ENCODE results near the gene SLC8A1.

Gene SLC8A1

GRCh38 chr2:40430776-40431599, 20.9 kb downstream of the SLC8A1 start:
- in situ Hi-C loops (cut with HindIII; ENCODE audit: low sequenced_read_pairs) = no loop called here

GRCh38 chr2:40428439-40428838, 23.5 kb downstream of the SLC8A1 start:
- in situ Hi-C loops (cut with HindIII; ENCODE audit: low sequenced_read_pairs) = no loop called here

- in situ Hi-C loops (cut with HindIII; ENCODE audit: low sequenced_read_pairs) = no loop called here
Measured at GRCh38 chr2:40421631-40422297, 30.1 kb downstream of the SLC8A1 start.

GRCh38 chr2:40420478-40420877, 31.4 kb downstream of the SLC8A1 start:
- in situ Hi-C loops (cut with HindIII; ENCODE audit: low sequenced_read_pairs) = no loop called here

- in situ Hi-C loops (cut with HindIII; ENCODE audit: low sequenced_read_pairs) = no loop called here
Measured at GRCh38 chr2:40419364-40419762, 32.5 kb downstream of the SLC8A1 start.

GRCh38 chr2:40418614-40419363, 33.1 kb downstream of the SLC8A1 start:
- in situ Hi-C loops (cut with HindIII; ENCODE audit: low sequenced_read_pairs) = no loop called here

- in situ Hi-C loops (cut with HindIII; ENCODE audit: low sequenced_read_pairs) = no loop called here
Measured at GRCh38 chr2:40416486-40416885, 35.4 kb downstream of the SLC8A1 start.

GRCh38 chr2:40415391-40415790, 36.5 kb downstream of the SLC8A1 start:
- in situ Hi-C loops (cut with HindIII; ENCODE audit: low sequenced_read_pairs) = no loop called here

GRCh38 chr2:40412456-40412855, 39.4 kb downstream of the SLC8A1 start:
- in situ Hi-C loops (cut with HindIII; ENCODE audit: low sequenced_read_pairs) = no loop called here

- in situ Hi-C loops (cut with HindIII; ENCODE audit: low sequenced_read_pairs) = no loop called here
Measured at GRCh38 chr2:40410695-40411094, 41.2 kb downstream of the SLC8A1 start.

- in situ Hi-C loops (cut with HindIII; ENCODE audit: low sequenced_read_pairs) = no loop called here
Measured at GRCh38 chr2:40409734-40410133, 42.2 kb downstream of the SLC8A1 start.

GRCh38 chr2:40406485-40407289, 45.2 kb downstream of the SLC8A1 start:
- in situ Hi-C loops (cut with HindIII; ENCODE audit: low sequenced_read_pairs) = no loop called here

- in situ Hi-C loops (cut with HindIII; ENCODE audit: low sequenced_read_pairs) = no loop called here
Measured at GRCh38 chr2:40405465-40405864, 46.4 kb downstream of the SLC8A1 start.

GRCh38 chr2:40404517-40404916, 47.4 kb downstream of the SLC8A1 start:
- in situ Hi-C loops (cut with HindIII; ENCODE audit: low sequenced_read_pairs) = no loop called here

- in situ Hi-C loops (cut with HindIII; ENCODE audit: low sequenced_read_pairs) = no loop called here
Measured at GRCh38 chr2:40403233-40403836, 48.6 kb downstream of the SLC8A1 start.

GRCh38 chr2:40401896-40402295, 50.0 kb downstream of the SLC8A1 start:
- in situ Hi-C loops (cut with HindIII; ENCODE audit: low sequenced_read_pairs) = no loop called here

- in situ Hi-C loops (cut with HindIII; ENCODE audit: low sequenced_read_pairs) = no loop called here
Measured at GRCh38 chr2:40400336-40400953, 51.4 kb downstream of the SLC8A1 start.

- in situ Hi-C loops (cut with HindIII; ENCODE audit: low sequenced_read_pairs) = no loop called here
Measured at GRCh38 chr2:40397765-40398164, 54.1 kb downstream of the SLC8A1 start.

GRCh38 chr2:40396124-40396523, 55.8 kb downstream of the SLC8A1 start:
- in situ Hi-C loops (cut with HindIII; ENCODE audit: low sequenced_read_pairs) = no loop called here

All from DLD1 (cell line).